Left ventricle myocardium inferior (tissue), 1 donor: Measurements from ENCODE around the gene BMP7. TPM values are rescaled to one million over a fixed set of nuclear protein-coding genes. Genes with fewer than 3 reads are reported as not detected.

Source experiments
- DNase-seq: peaks from one replicate; pipeline ENCODE4 v3.0.0-alpha.2; 2020
- H3K27ac ChIP-seq: fragments of 200-600 bp; replicated peaks from 2 replicates; pipeline ENCODE4 v1.8.0; 2021
- H3K27me3 ChIP-seq: fragments of 200-600 bp; 2 replicates; pipeline ENCODE4 v1.8.0; 2021; ENCODE audit warnings: low read depth
- H3K36me3 ChIP-seq: fragments of 200-600 bp; 2 replicates; pipeline ENCODE4 v1.8.0; 2021
- H3K4me1 ChIP-seq: fragments of 200-600 bp; 2 replicates; pipeline ENCODE4 v1.8.0; 2021
- H3K4me3 ChIP-seq: fragments of 200-600 bp; 2 replicates; pipeline ENCODE4 v1.8.0; 2021; ENCODE audit warnings: mild to moderate bottlenecking, moderate library complexity
- H3K9me3 ChIP-seq: fragments of 200-600 bp; replicated peaks from 2 replicates; pipeline ENCODE4 v1.8.0; 2021
- CTCF ChIP-seq: fragments of 200-600 bp; IDR thresholded peaks from 2 replicates; pipeline ENCODE4 v1.8.0; 2021; ENCODE audit warnings: antibody characterized with exemption, mild to moderate bottlenecking, borderline replicate concordance
- intact Hi-C: fragments of 100-400 bp; cut with micrococcal nuclease; formaldehyde crosslinking; loops from one replicate; pipeline ENCODE4 v1.11.0; 2022
- total RNA-seq: library from RNA; stranded (reverse); fragmentation: NEBNext Ultra II Directional; extraction: Animal tissue kit (Norgen Biotek cat#: 25700); gene quantifications from one replicate; pipeline ENCODE4 v1.2.1, GENCODE V29; 2021
- donor health status: DM: no; HTN: yes; CAD: no; lungs with severe emphysema.

BMP7 gene
- total RNA-seq, 1 donor from 2014 or later = 19.9 TPM

DNA sequence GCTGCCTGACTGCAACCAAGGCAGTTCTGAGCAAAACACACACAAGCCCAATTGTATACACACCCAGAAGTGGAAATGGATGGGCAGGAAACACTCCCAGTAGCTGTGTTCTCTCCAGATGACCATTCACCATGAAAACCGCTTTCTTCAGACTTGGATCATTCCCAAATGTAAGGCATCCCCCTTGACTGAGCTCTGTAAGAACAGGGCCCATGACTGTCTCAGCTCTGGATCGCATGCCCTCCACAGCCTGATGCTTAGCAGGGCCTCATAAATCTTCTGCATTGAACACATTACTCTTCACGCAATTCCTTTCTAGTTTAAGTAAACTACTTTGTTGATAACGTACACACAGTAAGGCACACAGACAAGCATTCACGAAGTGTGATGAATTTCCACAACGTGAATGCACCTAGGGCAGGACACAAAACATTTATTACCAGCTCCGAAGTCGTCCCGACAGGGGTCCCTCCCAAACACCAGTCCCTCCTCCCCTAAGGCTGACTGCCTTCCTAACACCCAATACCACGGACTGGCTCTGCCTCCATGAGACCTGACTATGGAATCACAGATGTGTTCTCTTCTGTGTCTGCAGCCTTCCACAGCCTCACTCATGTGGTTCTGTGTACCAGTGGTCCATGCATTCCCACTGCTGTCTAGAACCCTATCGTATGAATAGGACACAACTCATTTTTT is 31.7 kb downstream of the BMP7 start:
- Histone ChIP-seq H3K27me3 (peaks cover 16% of the 10 kb centered on the region), H3K4me1 (peaks cover 8% of the 10 kb centered on the region), H3K27ac (no peak overlapping the region), H3K9me3 (no peaks in the 10 kb centered on the region), H3K36me3 (no peaks in the 10 kb centered on the region), H3K4me3 (no peak overlapping the region)
- intact Hi-C loops = no loop called here
- DNase-seq = no peak
- no peak for TF ChIP-seq CTCF

DNA sequence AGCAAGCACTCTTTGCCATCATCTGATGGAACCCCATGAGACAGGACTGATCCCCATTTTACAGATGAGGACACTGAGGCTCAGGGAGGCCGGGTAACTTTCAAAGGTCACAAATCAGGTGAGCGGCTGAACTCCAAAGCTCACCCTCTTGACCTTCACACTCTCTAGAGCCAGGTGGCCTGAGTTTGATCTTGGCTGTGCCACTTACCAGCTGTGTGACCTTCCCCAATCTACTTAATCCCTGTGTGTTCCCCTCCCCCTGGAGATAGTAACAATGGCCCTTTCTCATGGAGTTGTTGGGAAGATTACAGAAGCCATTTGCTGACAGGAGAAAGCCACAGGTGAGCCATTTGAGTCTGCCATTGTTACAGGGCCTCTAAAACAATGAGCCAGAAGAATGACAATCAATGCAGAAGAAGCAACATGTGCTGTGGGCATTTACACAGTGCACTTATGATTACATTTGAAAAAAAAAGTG is 34.5 kb downstream of the BMP7 start:
- intact Hi-C loops = no loop called here
- Histone ChIP-seq H3K9me3 (no peaks in the 10 kb centered on the region), H3K4me1 (no peaks in the 10 kb centered on the region), H3K27ac (no peak overlapping the region), H3K36me3 (no peaks in the 10 kb centered on the region), H3K27me3 (peaks cover 16% of the 10 kb centered on the region), H3K4me3 (no peak overlapping the region)
- DNase-seq = no peak
- no peak for TF ChIP-seq CTCF

DNA sequence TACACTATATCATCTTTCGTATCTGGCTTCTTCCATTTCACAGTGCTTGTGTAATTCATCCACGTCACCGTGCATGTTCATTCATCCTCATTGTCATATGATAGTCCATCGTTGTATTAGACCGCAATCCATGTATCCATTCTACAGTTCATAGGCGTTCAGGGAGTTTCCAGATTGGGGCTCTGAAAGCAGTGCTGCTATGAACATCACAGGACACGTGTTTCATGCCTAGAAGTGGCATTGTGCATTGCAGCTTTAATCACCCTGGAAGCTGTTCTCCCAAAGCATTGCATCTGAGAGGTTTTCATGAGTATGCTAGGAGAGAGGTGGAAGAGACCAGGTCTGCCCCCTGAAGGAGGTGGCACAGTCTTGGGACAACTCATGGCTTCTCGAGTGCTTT is 35.3 kb downstream of the BMP7 start:
- no peak overlapping the region for H3K4me3 ChIP-seq
- peaks cover 16% of the 10 kb centered on the region for H3K27me3 ChIP-seq
- DNase-seq = no peak
- H3K9me3 ChIP-seq = no peaks in the 10 kb centered on the region
- H3K27ac ChIP-seq = no peak overlapping the region
- intact Hi-C loops = no loop called here
- TF ChIP-seq CTCF = no peak
- H3K4me1 ChIP-seq = no peaks in the 10 kb centered on the region
- no peaks in the 10 kb centered on the region for H3K36me3 ChIP-seq

GRCh38 chr20:57230247-57230646 is 36.2 kb downstream of the BMP7 start:
- H3K27me3 ChIP-seq = peaks cover 16% of the 10 kb centered on the region
- DNase-seq = no peak
- no peaks in the 10 kb centered on the region for H3K36me3 ChIP-seq
- intact Hi-C loops = no loop called here
- H3K4me1 ChIP-seq = no peaks in the 10 kb centered on the region
- no peaks in the 10 kb centered on the region for H3K9me3 ChIP-seq
- TF ChIP-seq CTCF = no peak
- no peak overlapping the region for H3K27ac ChIP-seq
- H3K4me3 ChIP-seq = no peak overlapping the region

DNA sequence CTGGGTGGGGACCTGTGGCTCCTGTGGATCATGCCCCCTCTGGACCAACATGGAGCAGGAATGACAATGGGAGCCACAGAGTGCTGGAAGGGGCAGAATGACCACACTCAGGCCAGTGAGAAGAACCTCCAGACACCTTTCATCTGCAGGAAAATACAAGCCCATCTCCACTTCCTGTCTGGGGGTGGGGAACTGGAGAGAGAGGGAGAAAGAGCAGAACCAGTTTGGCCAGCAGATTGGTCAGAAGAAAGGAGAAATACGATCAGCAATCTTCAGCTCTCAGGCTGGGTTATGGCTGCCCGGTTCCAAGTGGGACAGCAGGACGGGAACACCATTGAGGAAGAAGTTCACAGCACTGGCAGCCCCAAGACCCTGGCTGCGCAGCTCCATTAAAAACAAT is 37.0 kb downstream of the BMP7 start:
- peaks cover 5% of the 10 kb centered on the region for H3K4me1 ChIP-seq
- H3K27me3 ChIP-seq = peaks cover 11% of the 10 kb centered on the region
- H3K27ac ChIP-seq = no peak overlapping the region
- H3K36me3 ChIP-seq = no peaks in the 10 kb centered on the region
- DNase-seq = no peak
- H3K9me3 ChIP-seq = no peaks in the 10 kb centered on the region
- H3K4me3 ChIP-seq = no peak overlapping the region
- no peak for TF ChIP-seq CTCF
- intact Hi-C loops = no loop called here
